ENCODE measurements around the gene HYDIN. TPM values are rescaled to one million over a fixed set of nuclear protein-coding genes. Genes with fewer than 3 reads are reported as not detected.

Gene HYDIN
- total and polyA plus RNA-seq, 2 experiments from 2014 or later = 3.1 to 7.7 TPM

- Histone ChIP-seq H4K20me1 (replicated peaks; ENCODE audit: insufficient read depth) (peaks cover 10% of the 10 kb centered on the region; the same call in 1 of the 2 replicates), H3K4me1 (ENCODE audit: insufficient read depth) (peaks cover 14% of the 10 kb centered on the region), H2AFZ (peak overlapping the region; percentile 43; the same call in 1 of the 2 replicates), H3K4me3 (peak overlapping the region; percentile 99), H3K4me2 (peak overlapping the region; percentile 100), H3K79me2 (replicated peaks; ENCODE audit: insufficient read depth) (peaks cover 41% of the 10 kb centered on the region), H3F3A (replicated peaks; ENCODE audit: low read depth) (0 out of 2 replicates have a peak, but pooled peaks cover 5% of the 10 kb centered on the region), H3K27ac (ENCODE audit: low read depth) (no peak overlapping the region), H3K27me3 (ENCODE audit: insufficient read depth) (peaks cover 22% of the 10 kb centered on the region; the same call in 1 of the 2 replicates), H3K9me2 (ENCODE audit: insufficient read depth) (no peaks in the 10 kb centered on the region), H3K36me3 (ENCODE audit: insufficient read depth) (no peaks in the 10 kb centered on the region)
- H3K36me3 Mint-ChIP-seq (ENCODE audit: low read depth) = 0 out of 3 replicates have a peak, but pooled peaks cover 6% of the 10 kb centered on the region
- peaks cover 16% of the 10 kb centered on the region for H3K4me1 Mint-ChIP-seq
- peaks cover 2% of the 10 kb centered on the region for H3K27me3 Mint-ChIP-seq (ENCODE audit: insufficient read depth, low read depth, poor library complexity)
- no peak overlapping the region for H3K27ac Mint-ChIP-seq
- no peaks in the 10 kb centered on the region for H3K9me3 Mint-ChIP-seq
- H3K4me3 Mint-ChIP-seq = peak overlapping the region; percentile 91
- TF ChIP-seq NANOG (IDR thresholded peaks at IDR 0.05; ENCODE audit: borderline replicate concordance) (no peak), EZH2 (IDR thresholded peaks at IDR 0.05; ENCODE audit: low read depth, unreplicated experiment) (no peak), ZNF331 (CRISPR knock-in tag; IDR thresholded peaks at IDR 0.05; ENCODE audit: low read depth) (no peak), JUNB (IDR thresholded peaks at IDR 0.05; ENCODE audit: unreplicated experiment) (no peak), ZNF114 (CRISPR knock-in tag; IDR thresholded peaks at IDR 0.05) (no peak)
- ATAC-seq = peak; percentile 47
- DNase-seq (ENCODE audit: low spot score) = peak; percentile 62
Observed at GRCh38 chr16:70801611-70802010, 428.9 kb downstream of the HYDIN start.

DNA sequence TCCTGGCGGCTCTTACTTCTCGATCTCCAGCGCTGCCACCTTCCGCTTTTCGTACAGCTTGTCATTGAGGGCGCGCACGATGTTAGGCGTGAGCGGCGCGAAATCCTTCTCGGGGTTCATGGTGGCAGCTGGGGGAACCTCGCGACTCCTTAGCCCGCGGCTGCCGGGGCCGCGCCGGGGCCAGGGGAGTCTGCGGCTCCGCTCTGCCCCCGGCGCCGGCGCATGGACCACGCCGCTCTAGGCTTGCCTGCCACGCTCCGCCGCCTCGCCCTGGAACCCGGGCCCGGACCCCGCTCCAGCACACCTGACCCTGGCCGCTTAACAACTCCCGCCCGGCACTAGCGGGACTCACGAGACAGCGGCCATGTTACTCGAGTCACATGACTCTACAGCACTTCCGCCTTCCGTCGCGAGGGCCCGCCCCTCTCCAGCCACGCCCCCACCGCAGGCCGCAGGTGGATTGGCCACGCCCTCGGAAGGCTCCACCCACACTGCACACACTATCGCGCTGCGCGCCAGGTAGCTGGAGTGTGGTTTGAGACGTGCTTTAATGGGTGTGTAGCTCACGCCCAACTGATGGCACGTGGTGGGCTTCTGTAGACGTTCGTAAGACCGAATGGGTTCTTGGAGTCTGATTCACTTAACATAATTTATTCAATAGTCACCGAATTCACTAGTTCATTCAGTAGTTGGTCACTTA lies 429.6 kb downstream of the HYDIN start, which contains the start of gene VAC14:
Gene VAC14, minus strand, starts transcription at position 378 of the 700 bp plus-strand sequence. Its CDS starts 258 bp downstream, at position 120.
- Mint-ChIP-seq H3K4me1 (peaks cover 16% of the 10 kb centered on the region), H3K27me3 (ENCODE audit: insufficient read depth, low read depth, poor library complexity) (no peaks in the 10 kb centered on the region), H3K36me3 (ENCODE audit: low read depth) (0 out of 3 replicates have a peak, but pooled peaks cover 6% of the 10 kb centered on the region), H3K27ac (peak within 1 kb of the TSS; percentile 94), H3K4me3 (peak within 1 kb of the TSS; percentile 91), H3K9me3 (no peaks in the 10 kb centered on the region)
- ATAC-seq = peak; percentile 94
- Histone ChIP-seq H3K4me2 (peak within 1 kb of the TSS; percentile 100), H3K4me1 (ENCODE audit: insufficient read depth) (peaks cover 14% of the 10 kb centered on the region), H3F3A (replicated peaks; ENCODE audit: low read depth) (0 out of 2 replicates have a peak, but pooled peaks cover 5% of the 10 kb centered on the region), H3K36me3 (ENCODE audit: insufficient read depth) (no peaks in the 10 kb centered on the region), H3K27me3 (ENCODE audit: insufficient read depth) (peaks cover 22% of the 10 kb centered on the region; the same call in 1 of the 2 replicates), H3K9me2 (ENCODE audit: insufficient read depth) (no peaks in the 10 kb centered on the region), H3K79me2 (replicated peaks; ENCODE audit: insufficient read depth) (peaks cover 47% of the 10 kb centered on the region), H3K4me3 (peak within 1 kb of the TSS; percentile 99), H4K20me1 (replicated peaks; ENCODE audit: insufficient read depth) (peaks cover 10% of the 10 kb centered on the region; the same call in 1 of the 2 replicates), H2AFZ (peak within 1 kb of the TSS; percentile 80), H3K27ac (ENCODE audit: low read depth) (peak within 1 kb of the TSS; percentile 87)
- peak; percentile 97 for TF ChIP-seq POLR2AphosphoS5 (IDR thresholded peaks at IDR 0.05; ENCODE audit: low read depth)
- TF ChIP-seq EZH2 (IDR thresholded peaks at IDR 0.05; ENCODE audit: low read depth, unreplicated experiment) = no peak
- TF ChIP-seq, protein P1, sequence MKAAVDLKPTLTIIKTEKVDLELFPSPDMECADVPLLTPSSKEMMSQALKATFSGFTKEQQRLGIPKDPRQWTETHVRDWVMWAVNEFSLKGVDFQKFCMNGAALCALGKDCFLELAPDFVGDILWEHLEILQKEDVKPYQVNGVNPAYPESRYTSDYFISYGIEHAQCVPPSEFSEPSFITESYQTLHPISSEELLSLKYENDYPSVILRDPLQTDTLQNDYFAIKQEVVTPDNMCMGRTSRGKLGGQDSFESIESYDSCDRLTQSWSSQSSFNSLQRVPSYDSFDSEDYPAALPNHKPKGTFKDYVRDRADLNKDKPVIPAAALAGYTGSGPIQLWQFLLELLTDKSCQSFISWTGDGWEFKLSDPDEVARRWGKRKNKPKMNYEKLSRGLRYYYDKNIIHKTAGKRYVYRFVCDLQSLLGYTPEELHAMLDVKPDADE (IDR thresholded peaks at IDR 0.05) = peak; percentile 58; the same call in 1 of the 2 replicates
- peak; percentile 57; the same call in 1 of the 2 replicates for TF ChIP-seq CREB1 (CRISPR knock-in tag; IDR thresholded peaks at IDR 0.05; ENCODE audit: low read depth)
- DNase-seq (ENCODE audit: low spot score) = peak; percentile 98

All from GM23338 (cell line).